WTC11 (cell line): ENCODE data around the gene MACF1. TPM values are rescaled to one million over a fixed set of nuclear protein-coding genes. Genes with fewer than 3 reads are reported as not detected.

ENCODE experiments used
- ATAC-seq: fragments of 200-7000 bp; cut with Tn5 transposase; 2 replicates; pipeline ENCODE4 v1.10.0; 2021; ENCODE audit warnings: mild to moderate bottlenecking, moderate library complexity
- CTCF ChIA-PET: fragments of 300-600 bp; sonication (Branson Sonifier 250); formaldehyde crosslinking; loops from one replicate; lab custom pipeline; 2021; ENCODE audit warnings: antibody characterized with exemption; lab: Charles Lee
- POLR2A ChIA-PET: fragments of 350-600 bp; sonication (Branson Sonifier 250); formaldehyde crosslinking; loops from one replicate; lab custom pipeline; 2021; ENCODE audit warnings: antibody characterized with exemption; lab: Charles Lee
- DNase-seq: peaks from one replicate; pipeline ENCODE4 v3.0.0; 2021; ENCODE audit warnings: low spot score
- H3K27ac Mint-ChIP-seq: 2 replicates; pipeline ENCODE4 v1.8.0; 2021; ENCODE audit warnings: mixed read lengths
- H3K27me3 Mint-ChIP-seq: 2 replicates; pipeline ENCODE4 v1.8.0; 2021; ENCODE audit warnings: low read depth, mild to moderate bottlenecking, moderate library complexity, mixed read lengths
- H3K36me3 Mint-ChIP-seq: 2 replicates; pipeline ENCODE4 v1.8.0; 2021; ENCODE audit warnings: mixed read lengths
- H3K4me1 Mint-ChIP-seq: 2 replicates; pipeline ENCODE4 v1.8.0; 2022; ENCODE audit warnings: mixed read lengths
- H3K4me3 Mint-ChIP-seq: 2 replicates; pipeline ENCODE4 v1.8.0; 2021; ENCODE audit warnings: mild to moderate bottlenecking, moderate library complexity, mixed read lengths
- H3K9me3 Mint-ChIP-seq: 2 replicates; pipeline ENCODE4 v1.8.0; 2021; ENCODE audit warnings: mixed read lengths
- ATF1 ChIP-seq: sonication (generic); formaldehyde crosslinking; IDR thresholded peaks from 2 replicates; pipeline ENCODE4 v1.8.1; 2023; ENCODE audit warnings: mild to moderate bottlenecking, moderate library complexity, missing genetic modification reagents
- ATF3 ChIP-seq: sonication (generic); formaldehyde crosslinking; conservative IDR thresholded peaks from 2 replicates; pipeline ENCODE4 v1.8.1; 2022; ENCODE audit warnings: mild to moderate bottlenecking, missing genetic modification reagents
- CBFB ChIP-seq: sonication (generic); formaldehyde crosslinking; IDR thresholded peaks from 2 replicates; pipeline ENCODE4 v1.8.1; 2022; ENCODE audit warnings: mild to moderate bottlenecking, low read depth, missing genetic modification reagents
- CREM ChIP-seq: sonication (generic); formaldehyde crosslinking; IDR thresholded peaks from 2 replicates; pipeline ENCODE4 v1.8.1; 2022; ENCODE audit warnings: mild to moderate bottlenecking, missing genetic modification reagents, moderate library complexity
- ELF4 ChIP-seq: sonication (generic); formaldehyde crosslinking; IDR thresholded peaks from 2 replicates; pipeline ENCODE4 v1.8.1; 2022; ENCODE audit warnings: low read depth, mild to moderate bottlenecking, moderate library complexity, missing genetic modification reagents
- ESRRA ChIP-seq: sonication (generic); formaldehyde crosslinking; IDR thresholded peaks from 2 replicates; pipeline ENCODE4 v1.8.1; 2022; ENCODE audit warnings: mild to moderate bottlenecking, missing genetic modification reagents, borderline replicate concordance
- ETV6 ChIP-seq: sonication (generic); formaldehyde crosslinking; IDR thresholded peaks from 2 replicates; pipeline ENCODE4 v1.8.1; 2022; ENCODE audit warnings: mild to moderate bottlenecking, missing genetic modification reagents
- FOXK1 ChIP-seq: sonication (generic); formaldehyde crosslinking; IDR thresholded peaks from 2 replicates; pipeline ENCODE4 v1.8.0; 2022; ENCODE audit warnings: mild to moderate bottlenecking, moderate library complexity, missing genetic modification reagents
- IRF2 ChIP-seq: sonication (generic); formaldehyde crosslinking; IDR thresholded peaks from 2 replicates; pipeline ENCODE4 v1.8.0; 2022; ENCODE audit warnings: low read depth, missing genetic modification reagents, borderline replicate concordance
- MLX ChIP-seq: sonication (generic); formaldehyde crosslinking; IDR thresholded peaks from 2 replicates; pipeline ENCODE4 v1.8.1; 2023; ENCODE audit warnings: mild to moderate bottlenecking, missing genetic modification reagents, moderate library complexity
- NFE2L1 ChIP-seq: sonication (generic); formaldehyde crosslinking; IDR thresholded peaks from 2 replicates; pipeline ENCODE4 v1.8.1; 2023; ENCODE audit warnings: missing genetic modification reagents
- NR1H2 ChIP-seq: sonication (generic); formaldehyde crosslinking; IDR thresholded peaks from 2 replicates; pipeline ENCODE4 v1.9.0; 2021; ENCODE audit warnings: mild to moderate bottlenecking, moderate library complexity, missing genetic modification reagents
- NR2C2 ChIP-seq: sonication (generic); formaldehyde crosslinking; IDR thresholded peaks from 2 replicates; pipeline ENCODE4 v1.8.0; 2022; ENCODE audit warnings: mild to moderate bottlenecking, missing genetic modification reagents
- SMAD4 ChIP-seq: sonication (generic); formaldehyde crosslinking; IDR thresholded peaks from 2 replicates; pipeline ENCODE4 v1.8.0; 2022; ENCODE audit warnings: mild to moderate bottlenecking, missing genetic modification reagents
- SP1 ChIP-seq: sonication (generic); formaldehyde crosslinking; conservative IDR thresholded peaks from 2 replicates; pipeline ENCODE4 v1.8.1; 2022; ENCODE audit warnings: missing genetic modification reagents
- ZNF219 ChIP-seq: sonication (generic); formaldehyde crosslinking; IDR thresholded peaks from 2 replicates; pipeline ENCODE4 v1.8.0; 2023; ENCODE audit warnings: missing genetic modification reagents, mild to moderate bottlenecking, borderline replicate concordance
- ZNF281 ChIP-seq: sonication (generic); formaldehyde crosslinking; IDR thresholded peaks from 2 replicates; pipeline ENCODE4 v1.8.0; 2023; ENCODE audit warnings: mild to moderate bottlenecking, missing genetic modification reagents
- ZNF396 ChIP-seq: fragments of 250-450 bp; sonication (Bioruptor Pico); IDR thresholded peaks from 2 replicates; pipeline ENCODE4 v1.8.0; 2021; ENCODE audit warnings: mild to moderate bottlenecking, moderate library complexity, borderline replicate concordance
- ZNF423 ChIP-seq: fragments of 250-450 bp; sonication (Bioruptor Pico); IDR thresholded peaks from 2 replicates; pipeline ENCODE4 v2.1.2; 2022; ENCODE audit warnings: mild to moderate bottlenecking, moderate library complexity
- total RNA-seq: library from RNA; stranded (reverse); gene quantifications from 3 replicates; pipeline ENCODE4 v1.2.3, GENCODE V29; 2021
- TF ChIP-seq, protein P1 (sequence below): sonication (generic); formaldehyde crosslinking; conservative IDR thresholded peaks from 2 replicates; pipeline ENCODE4 v1.8.1; 2023; ENCODE audit warnings: mild to moderate bottlenecking, low read depth, missing genetic modification reagents, moderate library complexity
- TF ChIP-seq, protein P2 (sequence below): fragments of 250-450 bp; sonication (Bioruptor Pico); IDR thresholded peaks from 2 replicates; pipeline ENCODE4 v1.8.0; 2021; ENCODE audit warnings: mild to moderate bottlenecking
- TF ChIP-seq, protein P3 (sequence below): sonication (generic); formaldehyde crosslinking; IDR thresholded peaks from 2 replicates; pipeline ENCODE4 v1.8.1; 2023; ENCODE audit warnings: mild to moderate bottlenecking, moderate library complexity, missing genetic modification reagents

Gene MACF1
- total RNA-seq, 1 experiment from 2014 or later: 327 TPM

GRCh38 chr1:39348278-39348677 is 143.8 kb downstream of the MACF1 start:
- H3K4me3 Mint-ChIP-seq: no peak overlapping the region

GRCh38 chr1:39352881-39353280 is 148.4 kb downstream of the MACF1 start:
- Mint-ChIP-seq H3K36me3 (peaks cover 71% of the 10 kb centered on the region), H3K4me1 (peaks cover 3% of the 10 kb centered on the region; the same call in 1 of the 2 replicates), H3K27me3 (no peaks in the 10 kb centered on the region), H3K4me3 (no peak overlapping the region), H3K27ac (no peak overlapping the region), H3K9me3 (no peaks in the 10 kb centered on the region)
- no peak for ATAC-seq
- ChIA-PET CTCF (no interaction called here), POLR2A (no interaction called here)
- no peak for DNase-seq
- TF ChIP-seq, protein P1, sequence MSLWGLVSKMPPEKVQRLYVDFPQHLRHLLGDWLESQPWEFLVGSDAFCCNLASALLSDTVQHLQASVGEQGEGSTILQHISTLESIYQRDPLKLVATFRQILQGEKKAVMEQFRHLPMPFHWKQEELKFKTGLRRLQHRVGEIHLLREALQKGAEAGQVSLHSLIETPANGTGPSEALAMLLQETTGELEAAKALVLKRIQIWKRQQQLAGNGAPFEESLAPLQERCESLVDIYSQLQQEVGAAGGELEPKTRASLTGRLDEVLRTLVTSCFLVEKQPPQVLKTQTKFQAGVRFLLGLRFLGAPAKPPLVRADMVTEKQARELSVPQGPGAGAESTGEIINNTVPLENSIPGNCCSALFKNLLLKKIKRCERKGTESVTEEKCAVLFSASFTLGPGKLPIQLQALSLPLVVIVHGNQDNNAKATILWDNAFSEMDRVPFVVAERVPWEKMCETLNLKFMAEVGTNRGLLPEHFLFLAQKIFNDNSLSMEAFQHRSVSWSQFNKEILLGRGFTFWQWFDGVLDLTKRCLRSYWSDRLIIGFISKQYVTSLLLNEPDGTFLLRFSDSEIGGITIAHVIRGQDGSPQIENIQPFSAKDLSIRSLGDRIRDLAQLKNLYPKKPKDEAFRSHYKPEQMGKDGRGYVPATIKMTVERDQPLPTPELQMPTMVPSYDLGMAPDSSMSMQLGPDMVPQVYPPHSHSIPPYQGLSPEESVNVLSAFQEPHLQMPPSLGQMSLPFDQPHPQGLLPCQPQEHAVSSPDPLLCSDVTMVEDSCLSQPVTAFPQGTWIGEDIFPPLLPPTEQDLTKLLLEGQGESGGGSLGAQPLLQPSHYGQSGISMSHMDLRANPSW (CRISPR knock-in tag): no peak
- TF ChIP-seq ZNF396 (CRISPR knock-in tag) (no peak), ESRRA (CRISPR knock-in tag) (no peak), IRF2 (CRISPR knock-in tag) (no peak), ZNF423 (CRISPR knock-in tag) (no peak), ELF4 (CRISPR knock-in tag) (no peak), NR2C2 (CRISPR knock-in tag) (no peak), SMAD4 (CRISPR knock-in tag) (no peak), CBFB (CRISPR knock-in tag) (no peak), FOXK1 (CRISPR knock-in tag) (no peak)

More at GRCh38 chr1:39348278-39348677, 143.8 kb downstream of the MACF1 start:
- Mint-ChIP-seq H3K36me3 (peaks cover 69% of the 10 kb centered on the region), H3K27ac (peak overlapping the region; percentile 85), H3K9me3 (no peaks in the 10 kb centered on the region), H3K27me3 (no peaks in the 10 kb centered on the region), H3K4me1 (peaks cover 20% of the 10 kb centered on the region)
- ATAC-seq (no peak), DNase-seq (no peak)
- CTCF ChIA-PET: interaction anchor here (1.0 kb wide), 1 partner anchor 249 kb away, joined by 4 read pairs; no protein-coding TSS in a partner anchor
- POLR2A ChIA-PET: no interaction called here
- TF ChIP-seq NFE2L1 (CRISPR knock-in tag) (no peak), MLX (CRISPR knock-in tag) (no peak), SP1 (no peak), CREM (CRISPR knock-in tag) (no peak), NR1H2 (no peak), ZNF281 (CRISPR knock-in tag) (no peak), ATF1 (CRISPR knock-in tag) (no peak), ZNF219 (CRISPR knock-in tag) (no peak), ESRRA (CRISPR knock-in tag) (no peak), ATF3 (CRISPR knock-in tag) (no peak), ETV6 (CRISPR knock-in tag) (no peak)
- TF ChIP-seq, protein P2, sequence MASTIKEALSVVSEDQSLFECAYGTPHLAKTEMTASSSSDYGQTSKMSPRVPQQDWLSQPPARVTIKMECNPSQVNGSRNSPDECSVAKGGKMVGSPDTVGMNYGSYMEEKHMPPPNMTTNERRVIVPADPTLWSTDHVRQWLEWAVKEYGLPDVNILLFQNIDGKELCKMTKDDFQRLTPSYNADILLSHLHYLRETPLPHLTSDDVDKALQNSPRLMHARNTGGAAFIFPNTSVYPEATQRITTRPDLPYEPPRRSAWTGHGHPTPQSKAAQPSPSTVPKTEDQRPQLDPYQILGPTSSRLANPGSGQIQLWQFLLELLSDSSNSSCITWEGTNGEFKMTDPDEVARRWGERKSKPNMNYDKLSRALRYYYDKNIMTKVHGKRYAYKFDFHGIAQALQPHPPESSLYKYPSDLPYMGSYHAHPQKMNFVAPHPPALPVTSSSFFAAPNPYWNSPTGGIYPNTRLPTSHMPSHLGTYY: no peak
- TF ChIP-seq, protein P3, sequence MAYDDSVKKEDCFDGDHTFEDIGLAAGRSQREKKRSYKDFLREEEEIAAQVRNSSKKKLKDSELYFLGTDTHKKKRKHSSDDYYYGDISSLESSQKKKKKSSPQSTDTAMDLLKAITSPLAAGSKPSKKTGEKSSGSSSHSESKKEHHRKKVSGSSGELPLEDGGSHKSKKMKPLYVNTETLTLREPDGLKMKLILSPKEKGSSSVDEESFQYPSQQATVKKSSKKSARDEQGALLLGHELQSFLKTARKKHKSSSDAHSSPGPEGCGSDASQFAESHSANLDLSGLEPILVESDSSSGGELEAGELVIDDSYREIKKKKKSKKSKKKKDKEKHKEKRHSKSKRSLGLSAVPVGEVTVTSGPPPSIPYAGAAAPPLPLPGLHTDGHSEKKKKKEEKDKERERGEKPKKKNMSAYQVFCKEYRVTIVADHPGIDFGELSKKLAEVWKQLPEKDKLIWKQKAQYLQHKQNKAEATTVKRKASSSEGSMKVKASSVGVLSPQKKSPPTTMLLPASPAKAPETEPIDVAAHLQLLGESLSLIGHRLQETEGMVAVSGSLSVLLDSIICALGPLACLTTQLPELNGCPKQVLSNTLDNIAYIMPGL: no peak
